ENCODE measurements around the gene MBNL1.
"Not testable (repeated sequence)": the region's sequence is repeated elsewhere in the genome, so short reads cannot be mapped to it uniquely, and the experiment has no call there.

The MBNL1 gene

DNA sequence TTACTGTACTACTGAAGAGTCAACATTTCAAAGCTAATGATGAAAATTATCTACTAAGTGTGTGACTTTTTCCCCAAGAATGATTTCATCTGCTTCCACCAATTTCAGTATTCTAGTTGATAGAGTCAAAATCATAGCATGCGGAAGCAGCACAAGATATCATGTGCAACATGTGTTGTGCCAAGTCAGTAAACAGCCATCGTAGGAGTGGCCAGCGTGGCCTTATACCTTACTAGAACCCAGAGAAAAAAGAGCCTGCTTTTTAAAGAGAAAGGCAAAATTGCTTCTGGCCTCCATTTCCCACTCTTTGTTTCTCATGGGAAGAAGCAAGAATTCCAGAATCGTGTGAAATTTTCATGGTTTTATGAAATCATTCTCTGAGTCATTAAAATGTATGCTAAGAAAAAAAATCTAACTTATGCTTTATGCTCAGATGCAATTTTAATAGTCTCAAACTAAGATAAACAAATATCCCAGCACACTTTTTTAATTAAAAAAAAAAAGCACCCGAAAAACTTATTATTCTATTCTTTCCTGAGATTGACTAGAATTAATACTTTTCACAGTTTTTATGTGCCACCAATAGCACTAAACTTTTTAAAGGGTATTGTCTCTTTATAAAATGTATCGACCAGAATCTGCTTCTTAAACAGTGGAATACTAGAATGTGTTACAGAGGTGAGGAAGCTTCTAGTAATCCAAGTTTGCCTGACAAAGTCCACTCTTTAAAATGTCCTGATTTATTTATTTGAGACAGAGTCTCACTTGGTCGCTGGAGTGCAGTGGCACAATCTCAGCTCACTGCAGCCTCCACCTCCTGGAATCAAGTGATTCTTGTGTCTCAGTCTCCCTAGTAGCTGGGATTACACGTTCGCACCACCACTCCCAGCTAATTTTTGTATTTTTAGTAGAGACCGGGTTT lies 87.3 kb downstream of the MBNL1 start:
- no peak for DNase-seq

DNA sequence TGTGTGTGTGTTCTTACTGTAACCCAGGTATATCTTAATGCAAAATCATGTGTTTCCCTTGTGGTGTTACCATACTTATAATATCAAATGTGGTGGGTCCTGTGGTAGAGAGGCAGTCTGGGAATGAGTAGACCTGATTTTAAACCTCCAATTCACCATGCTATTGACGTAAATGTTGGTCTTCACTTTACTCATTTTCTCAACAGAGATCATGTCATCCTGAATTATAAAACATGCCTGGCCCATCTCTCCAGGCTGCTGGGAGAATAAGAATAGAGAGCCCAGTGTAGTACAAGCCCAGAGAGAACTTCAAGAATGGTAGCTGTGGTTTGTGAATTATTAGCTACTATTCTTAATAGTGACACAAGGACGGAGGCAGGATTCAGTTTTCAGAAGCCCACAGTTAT lies 88.1 kb downstream of the MBNL1 start:
- no peak for DNase-seq

DNA sequence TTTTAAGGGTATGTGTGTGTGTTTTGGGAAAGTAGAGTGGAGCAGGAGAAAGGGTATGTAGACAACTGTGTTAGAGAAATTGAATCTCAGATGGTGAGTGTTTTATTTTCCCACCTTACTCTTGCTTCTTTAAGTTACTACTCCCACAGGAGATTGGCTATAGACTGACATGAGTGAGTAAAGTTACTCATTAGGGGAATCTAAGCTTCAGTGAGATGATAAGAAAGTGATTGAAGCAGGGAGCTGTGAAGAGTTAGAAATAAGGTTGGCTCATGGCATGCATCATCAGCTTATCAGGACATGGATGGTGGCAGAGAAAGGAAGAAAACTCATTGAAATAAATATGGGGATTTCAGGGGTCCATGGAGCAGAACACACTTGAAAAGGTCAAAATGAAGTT lies 88.9 kb downstream of the MBNL1 start:
- no peak for DNase-seq

GRCh38 chr3:152359385-152360248 lies 90.9 kb downstream of the MBNL1 start:
- DNase-seq = no peak

GRCh38 chr3:152360302-152360701 lies 91.6 kb downstream of the MBNL1 start:
- DNase-seq = no peak

GRCh38 chr3:152360966-152361365 lies 92.2 kb downstream of the MBNL1 start:
- DNase-seq = no peak

DNA sequence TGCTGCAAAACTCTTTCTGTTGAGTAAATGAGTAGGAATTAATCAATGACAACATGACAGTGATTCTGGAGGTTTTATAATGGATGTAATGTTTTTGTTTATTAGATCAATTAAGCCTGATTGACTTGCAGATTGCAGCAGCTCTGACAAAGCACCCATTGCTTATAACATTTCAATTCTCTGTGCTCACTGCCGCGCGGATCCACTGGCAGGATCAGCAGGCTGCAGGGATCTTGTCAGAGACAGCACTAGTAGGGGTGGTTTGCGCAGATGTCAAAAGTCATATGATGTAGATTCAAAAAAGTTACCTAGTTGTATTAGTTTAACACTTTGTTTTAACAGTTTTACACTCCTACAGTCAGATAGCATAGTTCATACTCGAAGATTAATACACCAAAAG lies 93.4 kb downstream of the MBNL1 start:
- DNase-seq = no peak

DNA sequence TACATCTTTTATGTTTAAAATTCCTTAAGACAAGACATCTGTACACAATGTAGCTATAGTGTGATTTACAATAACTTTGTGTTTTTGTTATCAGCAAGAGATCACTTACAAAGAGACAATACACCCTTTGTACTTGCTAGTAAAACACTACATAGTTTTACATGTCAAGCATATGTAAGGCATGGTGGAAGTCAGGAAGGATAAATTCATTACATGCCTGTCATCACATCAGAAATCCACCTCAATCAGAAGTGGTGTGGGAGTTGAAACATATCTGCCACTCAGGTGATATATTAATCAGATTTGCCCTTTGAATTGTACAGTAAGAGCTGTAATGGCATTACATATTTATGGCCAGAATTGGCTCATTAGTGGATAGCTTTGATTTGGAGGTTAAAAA lies 95.5 kb downstream of the MBNL1 start:
- DNase-seq = no peak

GRCh38 chr3:152365126-152365525 lies 96.4 kb downstream of the MBNL1 start:
- DNase-seq = no peak

DNA sequence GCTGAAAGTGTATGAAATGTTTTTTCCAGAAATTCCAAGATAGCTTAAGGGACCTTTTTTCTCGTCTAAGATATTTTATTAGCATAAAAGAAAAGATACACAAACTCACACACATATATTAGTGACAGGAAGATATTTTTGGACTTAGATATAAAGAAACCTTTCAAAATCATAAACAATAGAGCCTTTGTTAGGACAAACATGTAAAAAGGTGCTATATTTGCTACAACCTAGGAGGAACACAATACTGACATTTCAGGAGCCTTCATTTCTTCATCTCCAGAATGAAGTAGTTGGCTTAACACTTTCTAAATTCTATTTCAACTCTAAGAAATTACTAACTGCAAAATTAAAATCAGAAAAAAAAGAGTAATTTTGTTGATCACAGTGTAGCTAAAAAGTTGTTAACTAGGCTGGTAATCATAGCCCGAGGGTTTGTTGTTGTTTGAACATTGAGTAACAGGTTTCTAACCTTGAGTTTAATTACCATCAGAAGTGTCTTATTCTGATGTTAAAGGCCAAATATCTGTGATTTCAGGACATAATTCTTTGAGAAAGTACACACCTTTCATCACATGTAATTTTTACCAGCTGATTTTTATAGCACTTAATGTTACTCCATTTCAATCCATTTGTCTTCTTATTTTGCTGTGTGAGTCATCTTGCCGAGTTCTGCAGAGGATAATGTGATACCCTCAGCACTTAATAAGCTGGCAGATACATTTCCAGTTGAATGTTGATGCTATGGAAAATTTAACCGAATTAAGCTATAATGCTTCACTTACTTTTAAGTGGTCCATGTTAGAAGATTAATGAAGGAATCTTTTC lies 97.3 kb downstream of the MBNL1 start:
- no peak for DNase-seq

- not testable (repeated sequence) for DNase-seq
Measured at GRCh38 chr3:152367192-152367591, 98.5 kb downstream of the MBNL1 start.

DNA sequence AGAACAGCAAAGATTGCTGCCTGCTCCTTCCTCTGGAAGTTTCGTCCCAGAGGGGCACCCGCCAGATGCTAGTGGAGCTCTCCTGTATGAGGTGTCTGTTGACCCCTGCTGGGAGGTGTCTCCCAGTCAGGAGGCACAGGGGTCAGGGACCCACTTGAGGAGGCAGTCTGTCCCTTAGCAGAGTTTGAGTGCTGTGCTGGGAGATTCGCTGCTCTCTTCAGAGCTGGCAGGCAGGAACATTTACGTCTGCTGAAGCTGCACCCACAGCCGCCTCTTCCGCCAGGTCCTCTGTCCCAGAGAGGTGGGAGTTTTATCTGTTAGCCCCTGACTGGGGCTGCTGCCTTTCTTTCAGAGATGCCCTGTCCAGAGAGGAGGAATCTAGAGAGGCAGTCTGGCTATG lies 103.9 kb downstream of the MBNL1 start:
- DNase-seq = not testable (repeated sequence)

- DNase-seq = no peak
Measured at GRCh38 chr3:152373379-152373778, 104.7 kb downstream of the MBNL1 start.

GRCh38 chr3:152374262-152374990 lies 105.7 kb downstream of the MBNL1 start:
- no peak for DNase-seq

GRCh38 chr3:152375546-152375945 lies 106.8 kb downstream of the MBNL1 start:
- DNase-seq = no peak

- no peak for DNase-seq
Measured at GRCh38 chr3:152376351-152377183, 107.8 kb downstream of the MBNL1 start.

GRCh38 chr3:152377184-152377570 lies 108.4 kb downstream of the MBNL1 start:
- DNase-seq = no peak

- DNase-seq = no peak
Measured at GRCh38 chr3:152379415-152380042, 110.8 kb downstream of the MBNL1 start.

DNA sequence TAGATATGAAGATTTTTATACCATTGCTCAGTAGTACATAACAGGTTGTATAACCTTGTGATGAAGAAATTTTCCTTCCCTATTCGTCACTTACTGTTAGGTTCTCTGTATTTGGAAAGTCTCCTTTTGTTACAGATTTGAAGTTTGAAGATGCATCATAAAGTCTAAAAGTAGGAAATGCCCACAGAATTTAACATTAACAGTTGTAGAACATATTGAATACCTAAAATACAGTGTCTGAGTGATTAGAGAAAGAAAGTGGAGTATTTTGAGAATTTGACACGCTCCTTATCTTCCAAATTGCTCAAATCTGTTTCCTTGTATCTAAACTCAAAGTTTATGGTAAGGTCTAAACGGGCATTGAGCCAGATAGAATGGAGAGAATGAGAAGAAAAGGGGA lies 111.3 kb downstream of the MBNL1 start:
- DNase-seq = no peak

DNA sequence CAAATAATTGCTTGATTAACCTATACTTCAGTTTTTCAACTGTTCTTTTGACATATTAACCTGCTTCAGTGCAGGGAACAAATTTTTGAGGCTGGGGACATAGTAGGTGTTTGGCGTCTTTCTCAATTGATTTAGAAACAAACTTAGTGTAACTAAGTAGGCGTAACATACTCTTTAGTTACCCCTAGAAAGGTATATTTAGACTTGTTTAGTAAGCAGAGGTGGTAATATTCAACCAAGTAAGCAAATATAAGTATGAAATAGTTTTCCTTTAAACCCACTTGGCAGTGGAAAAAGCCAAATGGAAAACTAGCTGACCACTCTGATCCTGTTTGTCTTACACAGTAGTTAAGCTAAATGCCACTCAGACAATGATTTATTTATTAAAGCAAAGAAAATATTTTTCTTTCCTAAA lies 113.2 kb downstream of the MBNL1 start:
- no peak for DNase-seq

Data from activated CD8-positive, alpha-beta memory T cell treated with anti-CD3 and anti-CD28 coated beads, Interleukin-2, amount 50 U/mL, for 4 hours (primary cell).